K562 (cell line): ENCODE measurements around the gene ASPHD1. TPM values are rescaled to one million over a fixed set of nuclear protein-coding genes. Genes with fewer than 3 reads are reported as not detected.

ENCODE experiments used
- ATAC-seq: fragments of 200-7000 bp; cut with Tn5 transposase; 3 replicates; pipeline ENCODE4 v1.9.1; 2020; ENCODE audit warnings: moderate library complexity
- BruUV-seq: library from RNA; stranded (reverse); fragments of 400-500 nt; replicated peaks from 2 replicates; lab custom pipeline; 2021; lab: Mats Ljungman, UMichigan
- CTCF ChIA-PET: fragments of 300-600 bp; formaldehyde crosslinking; extraction: SDS; loops from one replicate; lab custom pipeline; 2021; ENCODE audit warnings: low intra/inter-chr PET ratio; lab: Yijun Ruan, JAX
- POLR2A ChIA-PET: fragments of 300-600, 350-650 bp; sonication (Branson Sonifier 250); formaldehyde crosslinking; extraction: SDS; loops from one replicate; lab custom pipeline; 2021; ENCODE audit warnings: antibody characterized with exemption, inconsistent platforms; lab: Yijun Ruan, JAX
- DNase-seq, 4 experiments: peaks; one replicate each; pipeline versions ENCODE4 v3.0.0 to v3.0.0-alpha.2; 2011 to 2018; ENCODE audit warnings: low spot score in 3 of 4, mixed read lengths in 3 of 4; ENCODE audit errors: extremely low read depth in 1 of 4
- FAIRE-seq: peaks from 2 replicates; lab custom pipeline; 2011; peaks lifted over from hg19 to GRCh38; lab: Jason Lieb, UNC
- H2AFZ ChIP-seq: 2 replicates; pipeline ENCODE4 v1.6.0; 2011; ENCODE audit warnings: low read depth, low read length, control low read depth, inconsistent platforms
- H3K27ac ChIP-seq: fragments of 200-600 bp; 3 replicates; pipeline ENCODE4 v1.8.0; 2011; ENCODE audit warnings: low read depth, mild to moderate bottlenecking, control low read depth, inconsistent platforms, low read length, moderate library complexity, mixed read lengths; ENCODE audit errors: extremely low read depth
- H3K27me3 ChIP-seq, 2 experiments: fragments of 300-600 bp in 1 of 2; 2 replicates in 1 of 2; 3 replicates in 1 of 2; pipeline versions ENCODE4 v1.6.0 to v1.8.0; 2011; ENCODE audit warnings: inconsistent platforms in 2 of 2, low read length in 2 of 2, mild to moderate bottlenecking in 1 of 2, mixed read lengths in 1 of 2, moderate library complexity in 1 of 2; ENCODE audit not compliant: control insufficient read depth in 2 of 2, insufficient read depth in 2 of 2
- H3K36me3 ChIP-seq: fragments of 300-600 bp; 3 replicates; pipeline ENCODE4 v1.8.0; 2011; ENCODE audit warnings: mild to moderate bottlenecking, low read length, inconsistent platforms; ENCODE audit not compliant: control insufficient read depth, insufficient read depth
- H3K4me1 ChIP-seq, 2 experiments: fragments of 200-600 bp in 1 of 2; replicated peaks in 1 of 2; 2 replicates in 1 of 2; 3 replicates in 1 of 2; pipeline versions ENCODE4 v1.5.1 to v1.8.0; 2011; ENCODE audit warnings: inconsistent platforms in 2 of 2, low read length in 2 of 2, mild to moderate bottlenecking in 1 of 2, mixed read lengths in 1 of 2, moderate library complexity in 1 of 2; ENCODE audit not compliant: control insufficient read depth in 2 of 2, insufficient read depth in 2 of 2
- H3K4me2 ChIP-seq: 2 replicates; pipeline ENCODE4 v1.6.1; 2011; ENCODE audit warnings: low read length, control low read depth, inconsistent platforms, mixed read lengths; ENCODE audit not compliant: insufficient read depth
- H3K4me3 ChIP-seq: fragments of 200-600 bp; sonication (generic), shearing (Covaris generic); 2 replicates; pipeline ENCODE4 v1.5.1; 2016; ENCODE audit warnings: control low read depth, inconsistent platforms
- H3K79me2 ChIP-seq: fragments of 200-600 bp; 3 replicates; pipeline ENCODE4 v1.8.0; 2011; ENCODE audit warnings: low read length, inconsistent platforms; ENCODE audit not compliant: control insufficient read depth, insufficient read depth
- H3K9ac ChIP-seq, 2 experiments: 2 replicates each; pipeline versions ENCODE4 v1.6.0 to v1.6.1; 2011; ENCODE audit warnings: low read depth in 2 of 2, low read length in 2 of 2, control low read depth in 1 of 2, inconsistent platforms in 1 of 2, mild to moderate bottlenecking in 1 of 2, mixed read lengths in 1 of 2; ENCODE audit not compliant: insufficient read depth in 1 of 2
- H3K9me1 ChIP-seq: one replicate; pipeline ENCODE4 v1.6.0; 2011; ENCODE audit warnings: inconsistent platforms, mild to moderate bottlenecking, low read length, moderate library complexity; ENCODE audit not compliant: control insufficient read depth, insufficient read depth
- H3K9me3 ChIP-seq: replicated peaks from 2 replicates; pipeline ENCODE4 v1.5.1; 2011; ENCODE audit warnings: low read depth, low read length, inconsistent platforms; ENCODE audit not compliant: control insufficient read depth, insufficient read depth
- H4K20me1 ChIP-seq: replicated peaks from 2 replicates; pipeline ENCODE4 v1.6.1; 2011; ENCODE audit warnings: low read length, inconsistent platforms, mixed read lengths; ENCODE audit not compliant: control insufficient read depth, insufficient read depth
- EWSR1 ChIP-seq: fragments of 450-650 bp; IDR thresholded peaks from 2 replicates; pipeline ENCODE4 v1.6.1; 2018; ENCODE audit warnings: borderline replicate concordance, mild to moderate bottlenecking, low read depth, moderate library complexity; ENCODE audit not compliant: partially characterized antibody
- FUS ChIP-seq: fragments of 200-400 bp; formaldehyde crosslinking; optimal IDR thresholded peaks from 2 replicates; pipeline ENCODE3; 2017; ENCODE audit warnings: low read depth, low read length
- KAT8 ChIP-seq: fragments of 450-650 bp; IDR thresholded peaks from 2 replicates; pipeline ENCODE4 v1.6.1; 2016; ENCODE audit warnings: low read depth, mild to moderate bottlenecking
- KDM4B ChIP-seq, 2 experiments: fragments of 450-650 bp in 1 of 2; sonication (generic) in 1 of 2; IDR thresholded peaks; 2 replicates each; pipeline ENCODE4 v1.6.1; 2016 to 2017; ENCODE audit warnings: borderline replicate concordance in 2 of 2, antibody characterized with exemption in 1 of 2, low read depth in 1 of 2, mild to moderate bottlenecking in 1 of 2
- L3MBTL2 ChIP-seq: fragments of 450-650 bp; IDR thresholded peaks from 2 replicates; pipeline ENCODE4 v1.6.1; 2016; ENCODE audit warnings: mild to moderate bottlenecking, moderate library complexity
- MEF2A ChIP-seq: IDR thresholded peaks from 2 replicates; pipeline ENCODE4 v1.6.1; 2011; ENCODE audit warnings: low read depth, mild to moderate bottlenecking, low read length, moderate library complexity; ENCODE audit not compliant: control insufficient read depth
- POLR2AphosphoS5 ChIP-seq: IDR thresholded peaks from 2 replicates; pipeline ENCODE4 v1.6.1; 2011; ENCODE audit warnings: mild to moderate bottlenecking, low read depth, low read length, moderate library complexity; ENCODE audit not compliant: control insufficient read depth, insufficient read depth
- SIN3B ChIP-seq: fragments of 450-650 bp; IDR thresholded peaks from 2 replicates; pipeline ENCODE4 v1.6.1; 2017; ENCODE audit warnings: low read depth, mild to moderate bottlenecking, moderate library complexity
- SMARCB1 ChIP-seq: IDR thresholded peaks from 2 replicates; pipeline ENCODE4 v1.6.1; 2011; ENCODE audit warnings: improper control_type of control experiment, low read depth; ENCODE audit not compliant: insufficient read length
- U2AF1 ChIP-seq: fragments of 200-400 bp; formaldehyde crosslinking; optimal IDR thresholded peaks from 2 replicates; pipeline ENCODE3; 2017; ENCODE audit warnings: mild to moderate bottlenecking, low read depth, low read length, moderate library complexity
- WGBS: fragments of 100-300 bp; shearing (Covaris generic); methylation state at CpG from one replicate; pipeline ENCODE4 v1.1.6; 2016; ENCODE audit warnings: low coverage, mixed read lengths; ENCODE audit not compliant: insufficient coverage; ENCODE audit errors: missing lambda C conversion rate; 5-methylcytosine and 5-hydroxymethylcytosine counted together
- in situ Hi-C: fragments of 300-500 bp; cut with MboI; formaldehyde crosslinking; loops from 4 replicates; pipeline ENCODE4 v1.15.0; 2018; ENCODE audit warnings: inconsistent platforms, mixed read lengths
- intact Hi-C: fragments of 100-400 bp; cut with micrococcal nuclease; formaldehyde crosslinking; loops from 2 replicates; pipeline ENCODE4 v1.14.2; 2022
- polyA plus RNA-seq, 8 experiments: library from polyadenylated mRNA; depleted of rRNA in 4 of 8; stranded (reverse) in 5 of 8; unstranded in 3 of 8; fragments of >200 nt; fragmentation: Nextera tagmentation in 2 of 8; fragmentation: Illumina TruSeq in 1 of 8; extraction: Ambion mirVana in 2 of 8; extraction: Trizol in 1 of 8; gene quantifications; 2 replicates each; pipeline versions ENCODE4 v1.2.1 to v1.2.3, GENCODE V29; 2011 to 2014; ENCODE audit warnings: inconsistent platforms in 1 of 8, missing spikeins in 1 of 8
- total RNA-seq, 7 experiments: library from RNA; depleted of rRNA in 6 of 7; stranded (reverse); fragments of >200 nt in 6 of 7; fragmentation: Illumina TruSeq in 2 of 7; extraction: Trizol in 2 of 7; gene quantifications; 2 replicates each; pipeline versions ENCODE4 v1.2.1 to v1.2.3, GENCODE V29; 2011 to 2021; ENCODE audit warnings: low replicate concordance in 1 of 7
- TF ChIP-seq, protein P1 (sequence below): fragments of 450-650 bp; conservative IDR thresholded peaks from 2 replicates; pipeline ENCODE4 v1.6.1; 2016; ENCODE audit warnings: missing genetic modification characterization, low read depth, mild to moderate bottlenecking, missing compliant biosample characterization, moderate library complexity
- TF ChIP-seq, protein P2 (sequence below): sonication (generic); formaldehyde crosslinking; IDR thresholded peaks from 2 replicates; pipeline ENCODE4 v1.8.1; 2023; ENCODE audit warnings: mild to moderate bottlenecking, missing genetic modification reagents
- TF ChIP-seq, protein P3 (sequence below): sonication (generic); formaldehyde crosslinking; IDR thresholded peaks from 2 replicates; pipeline ENCODE4 v1.8.0; 2022; ENCODE audit warnings: mild to moderate bottlenecking, missing genetic modification reagents

ASPHD1 gene
- total and polyA plus RNA-seq, 9 of the 15 experiments (the other 6 are each of a cell fraction or from before 2014, with no cell fraction given): 0.03 to 0.70 (median 0.24) TPM; not detected in 5

DNA sequence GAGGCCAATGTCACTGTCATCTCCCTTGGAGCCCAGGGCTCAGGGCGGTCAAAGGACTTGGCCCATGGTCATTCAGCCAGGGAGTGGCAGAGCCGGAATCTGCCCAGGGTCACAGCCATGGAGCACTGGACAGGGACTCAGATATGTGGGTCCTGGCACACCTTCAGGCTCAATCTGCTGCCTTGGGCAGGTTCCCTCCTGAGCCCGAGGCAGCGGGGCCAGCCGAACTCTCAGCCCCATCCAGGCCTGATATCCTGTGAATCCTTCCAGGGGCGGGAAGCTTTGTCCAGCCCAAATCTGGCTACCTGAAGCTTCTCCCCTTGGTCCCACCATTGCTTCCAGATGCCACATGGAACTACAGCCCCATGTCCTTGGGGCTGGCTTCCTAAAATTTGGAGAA lies 25.1 kb upstream of the ASPHD1 start:
- intact Hi-C loops (no loop called here), in situ Hi-C loops (no loop called here)
- no peak for DNase-seq
- no peak overlapping the region for H2AFZ ChIP-seq
- H3K27me3 ChIP-seq: peaks cover 6 to 7% of the 10 kb centered on the region in 2 experiments; a peak in 4 of 5 replicates
- H3K9me1 ChIP-seq: no peaks in the 10 kb centered on the region
- no peaks in the 10 kb centered on the region for H3K79me2 ChIP-seq
- H3K4me2 ChIP-seq: no peak overlapping the region
- peak overlapping the region in 1 of 2 experiments; percentile 15; a peak in 1 of 4 replicates for H3K9ac ChIP-seq
- H3K4me1 ChIP-seq: peaks cover 8 to 37% of the 10 kb centered on the region in 2 experiments; a peak in 4 of 5 replicates
- H3K4me3 ChIP-seq: no peak overlapping the region
- H4K20me1 ChIP-seq: no peaks in the 10 kb centered on the region
- no peaks in the 10 kb centered on the region for H3K36me3 ChIP-seq
- ChIA-PET CTCF (no interaction called here), POLR2A (no interaction called here)
- no peak for ATAC-seq
- FAIRE-seq: no peak
- 55% methylated on average over 6 of the region's 6 CpGs for WGBS
- BruUV-seq: no TSS peak
- no peaks in the 10 kb centered on the region for H3K9me3 ChIP-seq
- no peak overlapping the region for H3K27ac ChIP-seq
- TF ChIP-seq EWSR1 (no peak), L3MBTL2 (no peak), MEF2A (no peak), KDM4B (IDR thresholded peaks at IDR 0.05; ENCODE audit: borderline replicate concordance in 2 of 2, low read depth in 1 of 2) (no peak), U2AF1 (no peak), SMARCB1 (no peak), SIN3B (no peak), KAT8 (no peak), FUS (no peak), POLR2AphosphoS5 (no peak)
- TF ChIP-seq, protein P1, sequence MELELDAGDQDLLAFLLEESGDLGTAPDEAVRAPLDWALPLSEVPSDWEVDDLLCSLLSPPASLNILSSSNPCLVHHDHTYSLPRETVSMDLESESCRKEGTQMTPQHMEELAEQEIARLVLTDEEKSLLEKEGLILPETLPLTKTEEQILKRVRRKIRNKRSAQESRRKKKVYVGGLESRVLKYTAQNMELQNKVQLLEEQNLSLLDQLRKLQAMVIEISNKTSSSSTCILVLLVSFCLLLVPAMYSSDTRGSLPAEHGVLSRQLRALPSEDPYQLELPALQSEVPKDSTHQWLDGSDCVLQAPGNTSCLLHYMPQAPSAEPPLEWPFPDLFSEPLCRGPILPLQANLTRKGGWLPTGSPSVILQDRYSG (tag): no peak
- TF ChIP-seq, protein P2, sequence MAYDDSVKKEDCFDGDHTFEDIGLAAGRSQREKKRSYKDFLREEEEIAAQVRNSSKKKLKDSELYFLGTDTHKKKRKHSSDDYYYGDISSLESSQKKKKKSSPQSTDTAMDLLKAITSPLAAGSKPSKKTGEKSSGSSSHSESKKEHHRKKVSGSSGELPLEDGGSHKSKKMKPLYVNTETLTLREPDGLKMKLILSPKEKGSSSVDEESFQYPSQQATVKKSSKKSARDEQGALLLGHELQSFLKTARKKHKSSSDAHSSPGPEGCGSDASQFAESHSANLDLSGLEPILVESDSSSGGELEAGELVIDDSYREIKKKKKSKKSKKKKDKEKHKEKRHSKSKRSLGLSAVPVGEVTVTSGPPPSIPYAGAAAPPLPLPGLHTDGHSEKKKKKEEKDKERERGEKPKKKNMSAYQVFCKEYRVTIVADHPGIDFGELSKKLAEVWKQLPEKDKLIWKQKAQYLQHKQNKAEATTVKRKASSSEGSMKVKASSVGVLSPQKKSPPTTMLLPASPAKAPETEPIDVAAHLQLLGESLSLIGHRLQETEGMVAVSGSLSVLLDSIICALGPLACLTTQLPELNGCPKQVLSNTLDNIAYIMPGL (CRISPR knock-in tag): no peak
- TF ChIP-seq, protein P3, sequence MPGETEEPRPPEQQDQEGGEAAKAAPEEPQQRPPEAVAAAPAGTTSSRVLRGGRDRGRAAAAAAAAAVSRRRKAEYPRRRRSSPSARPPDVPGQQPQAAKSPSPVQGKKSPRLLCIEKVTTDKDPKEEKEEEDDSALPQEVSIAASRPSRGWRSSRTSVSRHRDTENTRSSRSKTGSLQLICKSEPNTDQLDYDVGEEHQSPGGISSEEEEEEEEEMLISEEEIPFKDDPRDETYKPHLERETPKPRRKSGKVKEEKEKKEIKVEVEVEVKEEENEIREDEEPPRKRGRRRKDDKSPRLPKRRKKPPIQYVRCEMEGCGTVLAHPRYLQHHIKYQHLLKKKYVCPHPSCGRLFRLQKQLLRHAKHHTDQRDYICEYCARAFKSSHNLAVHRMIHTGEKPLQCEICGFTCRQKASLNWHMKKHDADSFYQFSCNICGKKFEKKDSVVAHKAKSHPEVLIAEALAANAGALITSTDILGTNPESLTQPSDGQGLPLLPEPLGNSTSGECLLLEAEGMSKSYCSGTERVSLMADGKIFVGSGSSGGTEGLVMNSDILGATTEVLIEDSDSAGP: no peak
- TF ChIP-seq, all 486 proteins: peak for 0
